ENCODE measurements around the gene NFIX.
A peak's percentile ranks its signal among the peaks of the same experiment; 100 is the strongest.

NFIX gene

DNA sequence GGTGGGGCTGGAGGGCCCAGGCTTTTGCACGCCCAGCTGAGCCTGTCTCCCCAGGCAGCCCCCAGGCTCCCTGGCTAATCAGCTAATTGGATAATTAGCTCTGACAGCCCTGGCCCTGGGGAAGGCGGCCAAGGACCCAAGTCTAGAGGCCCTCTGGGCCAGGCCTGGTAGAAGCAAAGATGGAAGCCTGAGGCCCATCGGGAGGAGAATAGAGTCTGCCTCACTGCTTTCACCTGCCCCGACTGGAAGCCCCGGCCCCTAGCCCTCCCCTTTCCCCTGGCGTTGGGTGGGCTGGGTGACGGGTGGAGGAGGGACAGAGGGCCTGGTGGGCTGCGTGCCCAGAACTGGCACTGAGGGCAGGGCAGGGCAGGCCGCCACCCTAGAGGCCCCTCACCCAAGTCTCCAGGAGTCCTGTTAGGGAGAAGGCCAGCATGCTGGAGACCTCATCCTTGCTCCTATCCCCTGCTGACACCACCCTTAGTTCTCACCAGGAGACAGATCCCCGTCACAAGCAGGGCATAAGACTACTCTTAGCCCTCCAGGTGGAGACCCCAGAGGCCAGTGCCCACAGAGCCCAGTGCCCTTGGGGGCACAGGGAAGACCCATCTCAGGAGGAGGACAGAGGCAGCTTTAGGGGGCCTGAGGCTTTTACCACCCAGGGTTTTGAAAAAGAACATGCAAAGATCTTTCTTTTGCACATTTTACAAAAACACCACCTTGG lies 95.4 kb downstream of the NFIX start:
- peaks cover 6 to 25% of the 10 kb centered on the region in 2 donors for H3K36me3 ChIP-seq (ENCODE audit: control insufficient read depth in 2 of 2, insufficient read depth in 2 of 2, low read length in 2 of 2)
- peak overlapping the region; percentile 77 for H3K27ac ChIP-seq (ENCODE audit: low read length)
- H3K4me1 ChIP-seq (ENCODE audit: control insufficient read depth, insufficient read depth, low read length), result peaks cover 57% of the 10 kb centered on the region
- H3K27me3 ChIP-seq (ENCODE audit: control insufficient read depth in 1 of 2, insufficient read depth in 2 of 2, low read length in 2 of 2), result no peaks in the 10 kb centered on the region
- H3K4me3 ChIP-seq (ENCODE audit: low read length in 2 of 2), result no peak overlapping the region
- H3K9ac ChIP-seq (ENCODE audit: low read length in 2 of 2), result peak overlapping the region; percentile 13 to 36
- no peaks in the 10 kb centered on the region for H3K9me3 ChIP-seq (ENCODE audit: control insufficient read depth in 2 of 2, low read length in 2 of 2)

DNA sequence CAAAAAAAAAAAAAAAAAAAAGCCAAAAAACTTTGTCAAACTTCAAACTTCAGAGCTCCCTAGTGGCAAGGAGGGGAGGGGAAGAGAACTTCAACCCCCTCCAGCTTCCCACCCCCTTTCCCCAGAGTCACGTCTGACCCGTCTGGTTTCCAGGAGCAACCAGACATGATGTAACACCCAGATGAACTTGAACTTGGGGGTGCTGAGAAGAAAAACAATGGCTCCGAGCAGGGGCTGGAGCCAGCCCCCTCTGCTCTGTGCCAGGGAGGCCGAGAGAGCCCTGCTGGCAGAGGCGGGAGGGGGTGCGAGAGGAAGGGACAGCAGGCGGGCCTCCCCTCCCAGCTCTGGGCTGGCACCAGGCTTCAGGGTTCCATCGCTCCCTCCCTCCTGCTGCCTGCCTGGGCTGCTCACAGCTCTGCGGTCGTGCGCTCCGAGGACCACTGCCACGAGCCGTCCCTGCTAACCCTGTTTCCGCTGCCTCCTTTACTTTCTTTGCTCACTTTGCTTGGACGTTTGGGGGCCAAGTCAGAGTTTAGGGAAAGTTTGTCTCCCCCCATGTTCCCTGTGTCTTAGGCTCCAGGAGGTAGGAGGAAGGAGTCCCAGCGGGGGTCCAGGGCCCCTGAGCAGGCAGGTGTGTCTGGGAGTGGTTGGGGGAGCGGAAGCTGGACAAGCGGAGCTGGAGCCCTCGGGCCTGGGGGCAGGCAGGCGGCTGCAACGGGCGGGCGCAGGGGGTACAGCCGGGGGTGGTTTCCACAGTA lies 96.3 kb downstream of the NFIX start:
- no peaks in the 10 kb centered on the region for H3K27me3 ChIP-seq (ENCODE audit: control insufficient read depth in 1 of 2, insufficient read depth in 2 of 2, low read length in 2 of 2)
- peak overlapping the region; percentile 77 for H3K27ac ChIP-seq (ENCODE audit: low read length)
- H3K4me1 ChIP-seq (ENCODE audit: control insufficient read depth, insufficient read depth, low read length), result peaks cover 49% of the 10 kb centered on the region
- H3K9me3 ChIP-seq (ENCODE audit: control insufficient read depth in 2 of 2, low read length in 2 of 2), result no peaks in the 10 kb centered on the region
- peaks cover 6 to 22% of the 10 kb centered on the region in 2 donors for H3K36me3 ChIP-seq (ENCODE audit: control insufficient read depth in 2 of 2, insufficient read depth in 2 of 2, low read length in 2 of 2)
- H3K9ac ChIP-seq (ENCODE audit: low read length in 2 of 2), result peak overlapping the region in 1 of 2 donors; percentile 51
- peak overlapping the region in 1 of 2 donors; percentile 44 for H3K4me3 ChIP-seq (ENCODE audit: low read length in 2 of 2)

DNA sequence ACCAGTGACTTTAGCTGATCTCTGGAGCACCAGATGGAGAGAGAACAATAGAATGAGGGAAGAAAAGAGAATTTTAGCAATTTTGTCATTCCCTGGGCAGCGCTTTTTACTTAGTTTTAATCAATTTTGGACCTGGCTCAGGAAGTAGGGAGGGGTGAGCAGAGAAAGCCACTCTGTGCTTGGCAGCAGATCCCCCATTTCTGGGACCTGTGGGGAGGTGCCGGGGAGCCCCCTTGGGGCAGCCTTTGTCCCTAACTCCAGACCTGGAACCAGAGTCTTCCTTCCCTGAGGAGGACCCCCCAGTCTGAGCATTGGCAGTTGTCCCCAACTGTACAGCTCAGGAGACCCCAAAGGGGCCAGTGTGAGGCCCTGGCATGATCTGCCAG lies 96.9 kb downstream of the NFIX start:
- no peak overlapping the region for H3K4me3 ChIP-seq (ENCODE audit: low read length in 2 of 2)
- H3K4me1 ChIP-seq (ENCODE audit: control insufficient read depth, insufficient read depth, low read length), result peaks cover 49% of the 10 kb centered on the region
- no peaks in the 10 kb centered on the region for H3K27me3 ChIP-seq (ENCODE audit: control insufficient read depth in 1 of 2, insufficient read depth in 2 of 2, low read length in 2 of 2)
- peak overlapping the region; percentile 77 for H3K27ac ChIP-seq (ENCODE audit: low read length)
- no peaks in the 10 kb centered on the region for H3K9me3 ChIP-seq (ENCODE audit: control insufficient read depth in 2 of 2, low read length in 2 of 2)
- H3K36me3 ChIP-seq (ENCODE audit: control insufficient read depth in 2 of 2, insufficient read depth in 2 of 2, low read length in 2 of 2), result peaks cover 3 to 16% of the 10 kb centered on the region in 2 donors
- peak overlapping the region; percentile 28 to 42 for H3K9ac ChIP-seq (ENCODE audit: low read length in 2 of 2)

DNA sequence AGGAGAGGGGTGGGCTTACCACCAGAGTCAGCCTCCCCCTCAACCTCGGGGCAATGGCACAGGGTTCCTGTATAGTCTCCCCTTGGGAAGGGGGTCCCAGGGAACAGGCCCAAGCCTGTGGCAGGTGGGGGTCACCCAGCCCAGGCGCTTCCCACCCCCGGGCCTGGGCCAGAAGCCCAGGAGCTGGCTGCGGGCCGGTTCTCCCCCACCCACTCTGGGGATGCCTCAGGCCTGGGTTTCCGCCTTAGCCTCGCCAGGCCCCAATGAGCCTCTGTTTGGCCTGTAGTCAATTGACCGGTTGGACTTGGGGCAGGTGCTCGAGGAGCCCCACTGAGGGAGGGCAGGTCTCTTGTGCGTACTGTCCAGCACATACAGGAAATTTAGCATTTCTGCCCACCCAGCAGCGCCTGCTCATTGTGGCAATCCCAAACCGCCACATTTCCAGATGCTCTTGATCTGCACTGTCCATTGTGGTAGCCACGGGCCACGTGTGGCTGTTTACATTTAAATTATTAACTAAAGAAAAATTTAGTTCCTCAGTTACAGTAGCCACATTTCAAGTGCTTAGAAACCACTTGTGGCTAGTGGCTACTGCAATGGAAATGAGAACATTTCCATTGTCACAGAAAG lies 97.4 kb downstream of the NFIX start:
- Histone ChIP-seq H3K27me3 (ENCODE audit: control insufficient read depth in 1 of 2, insufficient read depth in 2 of 2, low read length in 2 of 2) (no peaks in the 10 kb centered on the region), H3K9me3 (ENCODE audit: control insufficient read depth in 2 of 2, low read length in 2 of 2) (no peaks in the 10 kb centered on the region), H3K9ac (ENCODE audit: low read length in 2 of 2) (peak overlapping the region in 1 of 2 donors; percentile 28), H3K4me1 (ENCODE audit: control insufficient read depth, insufficient read depth, low read length) (peaks cover 51% of the 10 kb centered on the region), H3K27ac (ENCODE audit: low read length) (peak overlapping the region; percentile 77), H3K36me3 (ENCODE audit: control insufficient read depth in 2 of 2, insufficient read depth in 2 of 2, low read length in 2 of 2) (peaks cover 0 to 13% of the 10 kb centered on the region in 2 donors), H3K4me3 (ENCODE audit: low read length in 2 of 2) (no peak overlapping the region)

DNA sequence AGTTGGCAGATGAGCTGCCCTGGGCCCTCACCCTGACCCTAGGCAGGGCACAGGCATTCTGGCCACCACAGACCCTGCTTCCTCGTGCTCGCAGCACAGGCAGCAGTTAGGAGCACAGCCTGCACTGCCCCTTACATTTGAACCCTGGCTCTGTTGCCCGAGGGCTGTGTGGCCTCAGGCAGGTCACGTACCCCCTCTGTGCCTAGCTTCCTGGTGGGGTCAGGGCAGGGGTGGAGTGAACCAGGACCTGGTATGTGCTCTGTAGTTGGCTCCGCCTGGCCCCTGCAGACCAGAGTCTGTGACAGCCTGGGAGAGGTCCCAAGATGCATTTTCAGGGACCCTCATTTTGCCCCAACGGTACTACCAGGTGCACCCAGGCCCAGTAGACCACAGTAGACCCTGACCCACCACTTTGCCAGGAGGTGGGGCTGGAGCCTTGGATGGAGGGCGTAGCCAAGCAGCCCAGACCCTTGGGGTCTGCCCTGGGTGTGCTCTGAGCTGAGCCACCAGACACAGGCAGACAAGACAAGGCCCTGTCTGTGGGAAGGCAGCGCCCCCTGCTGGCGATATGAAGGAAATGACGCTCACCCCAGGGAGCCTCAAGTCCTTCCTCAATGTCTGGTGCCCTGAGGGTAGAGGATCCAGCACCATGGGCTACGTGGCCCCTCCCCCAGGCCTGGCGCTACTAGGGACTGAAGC lies 98.3 kb downstream of the NFIX start:
- H3K4me1 ChIP-seq (ENCODE audit: control insufficient read depth, insufficient read depth, low read length), result peaks cover 52% of the 10 kb centered on the region
- no peaks in the 10 kb centered on the region for H3K27me3 ChIP-seq (ENCODE audit: control insufficient read depth in 1 of 2, insufficient read depth in 2 of 2, low read length in 2 of 2)
- no peak overlapping the region for H3K27ac ChIP-seq (ENCODE audit: low read length)
- no peaks in the 10 kb centered on the region for H3K9me3 ChIP-seq (ENCODE audit: control insufficient read depth in 2 of 2, low read length in 2 of 2)
- H3K36me3 ChIP-seq (ENCODE audit: control insufficient read depth in 2 of 2, insufficient read depth in 2 of 2, low read length in 2 of 2), result peaks cover 0 to 13% of the 10 kb centered on the region in 2 donors
- H3K4me3 ChIP-seq (ENCODE audit: low read length in 2 of 2), result no peak overlapping the region
- H3K9ac ChIP-seq (ENCODE audit: low read length in 2 of 2), result peak overlapping the region in 1 of 2 donors; percentile 3

DNA sequence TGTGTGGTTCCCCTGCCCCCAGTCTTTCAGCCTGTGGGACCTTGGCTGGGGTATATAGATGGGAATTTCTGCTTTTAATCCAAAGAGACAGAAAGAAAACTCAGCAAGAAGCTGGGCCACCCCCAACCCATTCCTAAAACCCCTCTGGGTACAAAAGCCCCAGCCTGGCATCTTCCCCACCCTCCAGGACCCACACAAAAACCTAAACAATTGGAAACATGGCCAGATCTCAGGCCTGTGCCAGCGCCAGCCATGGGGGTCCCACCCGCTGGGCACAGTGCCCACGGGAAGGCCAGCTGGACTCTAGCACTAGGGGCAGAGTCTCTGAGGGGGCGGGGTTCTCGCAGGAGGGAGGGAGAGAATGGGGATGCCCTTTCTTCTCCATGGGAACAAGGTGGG lies 98.8 kb downstream of the NFIX start:
- H3K36me3 ChIP-seq (ENCODE audit: control insufficient read depth in 2 of 2, insufficient read depth in 2 of 2, low read length in 2 of 2), result peaks cover 0 to 13% of the 10 kb centered on the region in 2 donors
- peaks cover 57% of the 10 kb centered on the region for H3K4me1 ChIP-seq (ENCODE audit: control insufficient read depth, insufficient read depth, low read length)
- no peak overlapping the region for H3K4me3 ChIP-seq (ENCODE audit: low read length in 2 of 2)
- no peak overlapping the region for H3K9ac ChIP-seq (ENCODE audit: low read length in 2 of 2)
- no peaks in the 10 kb centered on the region for H3K9me3 ChIP-seq (ENCODE audit: control insufficient read depth in 2 of 2, low read length in 2 of 2)
- H3K27me3 ChIP-seq (ENCODE audit: control insufficient read depth in 1 of 2, insufficient read depth in 2 of 2, low read length in 2 of 2), result peaks cover 0 to 5% of the 10 kb centered on the region in 2 donors
- H3K27ac ChIP-seq (ENCODE audit: low read length), result no peak overlapping the region

DNA sequence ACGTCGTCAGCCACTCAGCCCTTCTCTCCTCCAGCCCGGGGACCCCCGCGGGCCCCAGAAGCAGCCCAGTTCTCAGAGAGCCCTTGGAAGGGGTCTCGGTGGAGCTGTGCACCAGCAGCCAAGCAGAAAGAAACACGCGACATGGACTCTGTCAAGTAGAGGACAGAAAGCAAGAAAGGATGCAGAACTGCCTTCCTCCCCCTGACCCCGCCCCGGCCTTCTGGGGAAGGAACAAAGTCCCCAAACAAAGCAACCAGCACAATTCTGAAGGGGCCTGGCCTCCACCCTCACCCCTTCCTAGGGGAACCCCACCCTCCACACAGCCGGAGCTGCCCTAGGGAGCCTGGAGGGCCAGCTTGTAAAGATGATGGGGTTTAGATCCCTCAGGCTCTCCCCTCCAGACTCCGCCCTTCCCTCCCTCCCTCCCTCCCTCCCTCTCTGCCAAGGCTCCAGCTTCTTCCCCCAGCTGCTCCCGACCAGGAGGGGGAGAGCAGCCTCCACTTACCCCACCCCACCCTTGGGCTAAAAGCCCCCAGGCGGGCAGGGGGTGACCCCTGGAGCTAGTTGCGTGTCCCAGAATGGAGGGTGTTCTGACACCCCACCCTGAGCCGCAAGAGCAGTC lies 99.6 kb downstream of the NFIX start:
- H3K27me3 ChIP-seq (ENCODE audit: control insufficient read depth in 1 of 2, insufficient read depth in 2 of 2, low read length in 2 of 2), result peaks cover 0 to 6% of the 10 kb centered on the region in 2 donors
- H3K4me3 ChIP-seq (ENCODE audit: low read length in 2 of 2), result no peak overlapping the region
- no peaks in the 10 kb centered on the region for H3K9me3 ChIP-seq (ENCODE audit: control insufficient read depth in 2 of 2, low read length in 2 of 2)
- peaks cover 58% of the 10 kb centered on the region for H3K4me1 ChIP-seq (ENCODE audit: control insufficient read depth, insufficient read depth, low read length)
- peaks cover 0 to 10% of the 10 kb centered on the region in 2 donors for H3K36me3 ChIP-seq (ENCODE audit: control insufficient read depth in 2 of 2, insufficient read depth in 2 of 2, low read length in 2 of 2)
- no peak overlapping the region for H3K27ac ChIP-seq (ENCODE audit: low read length)
- no peak overlapping the region for H3K9ac ChIP-seq (ENCODE audit: low read length in 2 of 2)

DNA sequence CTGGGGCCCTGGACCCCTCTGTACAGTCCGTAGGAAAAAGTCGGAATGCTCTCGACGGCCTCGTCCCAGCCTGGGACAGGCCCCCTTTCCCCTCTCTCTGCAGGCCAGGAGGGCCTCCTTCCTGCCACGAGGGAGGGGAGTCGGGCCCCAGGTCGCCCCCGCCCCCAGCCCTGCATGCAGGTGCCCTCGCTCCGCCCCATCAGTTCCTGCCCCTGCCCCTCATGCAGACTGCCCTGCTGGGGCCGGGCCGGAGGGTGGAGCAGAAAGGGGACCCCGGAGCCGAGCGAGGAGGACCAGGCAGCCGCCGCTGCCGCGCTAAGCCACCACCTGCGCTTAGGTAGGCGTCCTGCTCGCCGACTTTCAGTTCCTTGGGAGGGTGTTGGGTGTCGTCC lies 100.1 kb downstream of the NFIX start:
- Histone ChIP-seq H3K9ac (ENCODE audit: low read length in 2 of 2) (no peak overlapping the region), H3K27me3 (ENCODE audit: control insufficient read depth in 1 of 2, insufficient read depth in 2 of 2, low read length in 2 of 2) (peaks cover 0 to 6% of the 10 kb centered on the region in 2 donors), H3K4me1 (ENCODE audit: control insufficient read depth, insufficient read depth, low read length) (peaks cover 54% of the 10 kb centered on the region), H3K27ac (ENCODE audit: low read length) (no peak overlapping the region), H3K4me3 (ENCODE audit: low read length in 2 of 2) (no peak overlapping the region), H3K9me3 (ENCODE audit: control insufficient read depth in 2 of 2, low read length in 2 of 2) (no peaks in the 10 kb centered on the region), H3K36me3 (ENCODE audit: control insufficient read depth in 2 of 2, insufficient read depth in 2 of 2, low read length in 2 of 2) (peaks cover 0 to 10% of the 10 kb centered on the region in 2 donors)

DNA sequence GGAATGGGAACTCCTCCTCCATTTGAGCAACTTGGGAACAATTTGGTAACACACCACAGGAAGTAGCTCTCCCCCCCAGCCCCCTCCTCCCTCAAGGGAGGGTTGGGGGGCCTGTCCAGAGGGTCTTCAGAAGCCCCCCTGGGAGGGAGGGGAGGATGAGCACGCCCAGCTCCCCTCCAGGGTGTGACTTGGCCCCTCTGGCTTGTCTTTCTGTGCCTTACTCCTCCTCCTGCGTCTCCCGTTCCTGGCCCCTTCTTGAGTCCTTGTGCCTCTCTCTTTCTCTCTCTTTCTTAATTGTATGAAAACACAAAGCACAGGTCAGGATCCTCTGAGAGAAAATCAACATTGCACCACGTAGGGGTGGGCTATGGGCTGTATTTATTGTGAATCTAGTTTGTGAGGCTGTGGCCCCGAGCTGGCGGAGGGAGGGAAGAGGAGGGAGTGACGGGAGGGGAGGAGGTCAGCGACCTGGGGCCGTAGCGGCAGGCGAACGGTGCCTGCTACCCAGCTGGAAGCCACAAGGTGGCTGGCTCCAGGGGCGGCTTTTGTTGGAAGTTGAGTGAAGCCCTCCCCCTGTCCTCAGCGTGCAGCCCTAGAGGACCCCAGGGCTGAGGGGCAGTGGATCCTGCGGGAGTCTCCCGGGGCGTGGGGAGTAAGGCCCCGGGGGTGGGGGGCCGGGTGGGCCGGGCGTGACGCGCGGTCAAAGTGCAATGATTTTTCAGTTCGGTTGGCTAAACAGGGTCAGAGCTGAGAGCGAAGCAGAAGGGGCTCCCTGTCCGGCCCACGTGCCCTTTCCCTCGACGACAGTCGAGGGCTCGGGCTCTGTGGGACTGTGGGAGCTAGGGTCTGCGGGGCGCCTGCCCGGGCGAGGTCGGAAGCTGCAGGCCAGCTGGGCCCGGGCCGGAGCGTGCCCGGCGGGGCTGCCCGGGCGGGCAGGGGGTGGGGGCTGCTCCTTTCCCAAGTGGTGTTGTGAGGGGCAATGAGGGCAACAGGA lies 101.0 kb downstream of the NFIX start:
- Histone ChIP-seq H3K27ac (ENCODE audit: low read length) (no peak overlapping the region), H3K4me1 (ENCODE audit: control insufficient read depth, insufficient read depth, low read length) (peaks cover 46% of the 10 kb centered on the region), H3K36me3 (ENCODE audit: control insufficient read depth in 2 of 2, insufficient read depth in 2 of 2, low read length in 2 of 2) (peaks cover 0 to 7% of the 10 kb centered on the region in 2 donors), H3K9ac (ENCODE audit: low read length in 2 of 2) (no peak overlapping the region), H3K9me3 (ENCODE audit: control insufficient read depth in 2 of 2, low read length in 2 of 2) (no peaks in the 10 kb centered on the region), H3K4me3 (ENCODE audit: low read length in 2 of 2) (no peak overlapping the region), H3K27me3 (ENCODE audit: control insufficient read depth in 1 of 2, insufficient read depth in 2 of 2, low read length in 2 of 2) (peaks cover 0 to 6% of the 10 kb centered on the region in 2 donors)

All from stomach smooth muscle (tissue), 2 donors.